GM12891 (cell line): Measurements from ENCODE around the gene FMO5.

Source experiments
- PAX5 ChIP-seq: IDR thresholded peaks from 2 replicates; pipeline ENCODE4 v1.6.1; 2011; ENCODE audit warnings: low read length, moderate library complexity, mild to moderate bottlenecking; ENCODE audit not compliant: insufficient read depth, severe bottlenecking
- POLR2A ChIP-seq: IDR thresholded peaks from 2 replicates; pipeline ENCODE4 v1.6.1; 2011; ENCODE audit warnings: low read depth, low read length, control low read depth
- POLR2AphosphoS5 ChIP-seq: IDR thresholded peaks from 2 replicates; pipeline ENCODE4 v1.6.1; 2011; ENCODE audit warnings: low read depth, low read length, control low read depth
- SPI1 ChIP-seq: IDR thresholded peaks from 2 replicates; pipeline ENCODE4 v1.6.1; 2011; ENCODE audit warnings: low read depth, low read length, control low read depth
- TAF1 ChIP-seq: IDR thresholded peaks from 2 replicates; pipeline ENCODE4 v1.6.1; 2011; ENCODE audit warnings: low read depth, low read length, control low read depth

DNA sequence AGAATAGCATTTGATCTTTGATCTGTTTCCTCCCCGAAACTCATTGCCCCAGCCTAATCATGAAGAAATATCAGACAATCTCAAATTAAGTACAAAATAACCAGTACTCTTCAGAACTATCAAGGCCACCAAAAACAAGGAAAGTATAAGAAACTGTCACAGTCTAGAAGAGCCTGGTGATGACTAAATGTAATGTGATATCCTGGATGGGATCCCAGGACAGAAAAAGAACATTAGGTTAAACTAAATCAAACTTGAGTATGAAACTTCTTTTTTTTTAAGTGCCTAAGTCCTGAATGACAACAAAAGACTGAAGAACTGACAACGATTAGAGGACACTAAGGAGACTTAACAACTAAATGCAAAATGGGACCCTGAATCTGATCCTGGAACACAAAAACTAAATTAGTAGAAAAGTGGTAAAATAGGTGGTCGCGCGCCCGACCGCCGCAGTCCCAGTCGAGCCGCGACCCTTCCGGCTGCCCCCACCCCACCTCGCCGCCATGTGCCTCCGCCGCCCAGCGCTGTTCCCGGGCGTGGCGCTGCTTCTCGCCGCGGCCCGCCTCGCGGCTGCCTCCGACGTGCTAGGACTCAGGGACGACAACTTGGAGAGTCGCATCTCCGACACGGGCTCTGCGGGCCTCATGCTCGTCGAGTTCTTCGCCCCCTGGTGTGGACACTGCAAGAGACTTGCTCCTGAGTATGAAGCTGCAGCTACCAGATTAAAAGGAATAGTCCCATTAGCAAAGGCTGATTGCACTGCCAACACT, 47.3 kb downstream of the FMO5 start:
- TF ChIP-seq POLR2A (no peak), POLR2AphosphoS5 (no peak), TAF1 (no peak), SPI1 (no peak), PAX5 (no peak)
